Mesothelial cell of epicardium (in vitro differentiated cells): ENCODE measurements around the gene HAND1. TPM values are rescaled to one million over a fixed set of nuclear protein-coding genes. Genes with fewer than 3 reads are reported as not detected.

Source experiments
- DNase-seq, 2 experiments: peaks; one replicate each; pipeline ENCODE4 v3.0.0; 2021; ENCODE audit warnings: low spot score in 2 of 2; ENCODE audit not compliant: unreplicated experiment in 2 of 2
- H3K27ac Mint-ChIP-seq: 2 replicates; pipeline ENCODE4 v1.8.0; 2021; ENCODE audit warnings: mixed read lengths
- H3K27me3 Mint-ChIP-seq: 2 replicates; pipeline ENCODE4 v1.8.0; 2021; ENCODE audit warnings: low read depth, mixed read lengths
- H3K36me3 Mint-ChIP-seq: 2 replicates; pipeline ENCODE4 v1.8.0; 2021; ENCODE audit warnings: mixed read lengths
- H3K4me1 Mint-ChIP-seq: 2 replicates; pipeline ENCODE4 v1.8.0; 2021; ENCODE audit warnings: mixed read lengths
- H3K4me3 Mint-ChIP-seq: 2 replicates; pipeline ENCODE4 v1.8.0; 2021; ENCODE audit warnings: mild to moderate bottlenecking, moderate library complexity, mixed read lengths
- H3K9me3 Mint-ChIP-seq: 2 replicates; pipeline ENCODE4 v1.8.0; 2021; ENCODE audit warnings: mixed read lengths
- total RNA-seq: library from RNA; stranded (reverse); gene quantifications from 3 replicates; pipeline ENCODE4 v1.2.1, GENCODE V29; 2021
- TF ChIP-seq, protein P1 (sequence below): fragments of 200-600 bp; sonication (generic); IDR thresholded peaks from one replicate; pipeline ENCODE4 v1.5.0; 2021; ENCODE audit warnings: antibody characterized with exemption; ENCODE audit not compliant: unreplicated experiment

The HAND1 gene
- total RNA-seq, 1 donor from 2014 or later, result 16.9 TPM

DNA sequence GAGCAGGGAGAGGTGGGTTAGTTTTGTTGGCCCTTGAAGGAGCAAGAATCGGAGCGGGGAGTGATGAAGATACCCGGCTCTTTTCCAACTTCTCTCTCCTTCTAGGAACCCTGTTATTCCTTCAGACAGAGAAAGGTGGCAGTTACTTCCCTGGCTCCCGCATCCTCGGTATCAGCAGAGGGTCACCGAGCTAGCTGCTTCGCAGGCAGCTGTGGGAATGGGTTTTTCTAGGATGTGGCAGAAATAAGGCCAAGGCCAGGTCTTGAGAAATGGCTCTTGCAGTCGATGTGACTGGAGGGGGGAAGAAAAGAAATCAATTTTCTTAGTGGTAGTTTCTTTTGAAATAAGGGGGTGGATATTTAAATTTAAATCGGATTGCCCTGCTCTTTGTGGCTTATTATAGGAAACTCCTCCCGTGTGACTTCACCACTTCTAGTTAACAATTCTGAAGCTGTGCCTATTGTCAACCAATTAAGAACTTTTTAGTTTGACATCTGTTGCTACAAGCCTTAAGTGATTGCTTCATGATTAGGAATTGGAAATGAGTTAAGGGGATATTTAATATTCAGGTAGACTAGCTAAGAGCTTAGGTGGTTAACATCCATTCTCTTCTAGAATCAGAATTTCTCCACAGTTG lies 30.8 kb downstream of the HAND1 start:
- Mint-ChIP-seq H3K4me1 (peaks cover 31% of the 10 kb centered on the region), H3K4me3 (peak overlapping the region; percentile 78), H3K27me3 (no peaks in the 10 kb centered on the region), H3K9me3 (no peaks in the 10 kb centered on the region), H3K36me3 (peaks cover 5% of the 10 kb centered on the region), H3K27ac (peak overlapping the region; percentile 88)
- TF ChIP-seq, protein P1, sequence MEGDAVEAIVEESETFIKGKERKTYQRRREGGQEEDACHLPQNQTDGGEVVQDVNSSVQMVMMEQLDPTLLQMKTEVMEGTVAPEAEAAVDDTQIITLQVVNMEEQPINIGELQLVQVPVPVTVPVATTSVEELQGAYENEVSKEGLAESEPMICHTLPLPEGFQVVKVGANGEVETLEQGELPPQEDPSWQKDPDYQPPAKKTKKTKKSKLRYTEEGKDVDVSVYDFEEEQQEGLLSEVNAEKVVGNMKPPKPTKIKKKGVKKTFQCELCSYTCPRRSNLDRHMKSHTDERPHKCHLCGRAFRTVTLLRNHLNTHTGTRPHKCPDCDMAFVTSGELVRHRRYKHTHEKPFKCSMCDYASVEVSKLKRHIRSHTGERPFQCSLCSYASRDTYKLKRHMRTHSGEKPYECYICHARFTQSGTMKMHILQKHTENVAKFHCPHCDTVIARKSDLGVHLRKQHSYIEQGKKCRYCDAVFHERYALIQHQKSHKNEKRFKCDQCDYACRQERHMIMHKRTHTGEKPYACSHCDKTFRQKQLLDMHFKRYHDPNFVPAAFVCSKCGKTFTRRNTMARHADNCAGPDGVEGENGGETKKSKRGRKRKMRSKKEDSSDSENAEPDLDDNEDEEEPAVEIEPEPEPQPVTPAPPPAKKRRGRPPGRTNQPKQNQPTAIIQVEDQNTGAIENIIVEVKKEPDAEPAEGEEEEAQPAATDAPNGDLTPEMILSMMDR, result no peak
- no peak for DNase-seq

DNA sequence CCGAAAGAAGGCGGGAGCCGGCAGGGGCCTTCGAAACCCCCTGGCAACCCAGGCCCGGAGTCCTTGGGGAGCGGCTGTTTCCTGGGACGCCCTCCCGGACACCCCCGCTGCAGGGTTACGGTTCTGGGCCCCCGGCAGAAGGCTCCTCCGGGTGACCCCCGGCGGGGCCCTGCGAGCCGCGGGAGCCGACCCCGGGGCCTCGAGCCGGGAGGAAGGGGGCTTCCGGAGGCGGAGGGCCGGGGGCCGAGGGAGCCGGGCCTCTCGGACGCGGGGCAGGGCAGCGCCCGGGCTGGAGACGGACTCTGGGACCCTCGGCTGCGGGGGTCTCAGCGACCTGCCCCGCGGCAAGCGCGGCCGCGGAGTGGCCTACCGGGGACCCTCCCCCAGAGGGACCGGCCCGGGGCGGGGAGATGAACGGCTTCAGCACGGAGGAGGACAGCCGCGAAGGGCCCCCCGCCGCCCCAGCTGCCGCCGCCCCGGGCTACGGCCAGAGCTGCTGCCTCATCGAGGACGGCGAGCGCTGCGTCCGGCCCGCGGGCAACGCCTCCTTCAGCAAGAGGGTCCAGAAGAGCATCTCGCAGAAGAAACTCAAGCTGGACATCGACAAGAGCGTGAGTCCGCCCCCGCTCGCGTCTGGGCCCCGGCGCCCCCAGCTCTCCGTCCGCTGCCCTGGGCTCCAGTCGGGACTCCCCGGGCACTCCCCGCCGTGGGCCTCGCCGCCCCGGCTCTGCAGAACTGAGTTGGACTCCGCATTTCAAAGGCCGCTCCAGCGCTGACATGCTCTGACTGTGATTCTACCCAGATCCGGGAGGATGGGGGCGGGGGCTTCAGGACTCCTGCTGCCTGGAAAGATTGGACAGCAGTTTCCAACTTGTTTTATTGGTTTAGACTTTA lies 31.6 kb downstream of the HAND1 start:
- peaks cover 31% of the 10 kb centered on the region for H3K4me1 Mint-ChIP-seq
- no peaks in the 10 kb centered on the region for H3K9me3 Mint-ChIP-seq
- DNase-seq, result peak; percentile 51 to 77
- H3K36me3 Mint-ChIP-seq, result peaks cover 12% of the 10 kb centered on the region
- TF ChIP-seq, protein P1, result no peak
- H3K27ac Mint-ChIP-seq, result peak overlapping the region; percentile 88
- no peaks in the 10 kb centered on the region for H3K27me3 Mint-ChIP-seq
- H3K4me3 Mint-ChIP-seq, result peak overlapping the region; percentile 78

DNA sequence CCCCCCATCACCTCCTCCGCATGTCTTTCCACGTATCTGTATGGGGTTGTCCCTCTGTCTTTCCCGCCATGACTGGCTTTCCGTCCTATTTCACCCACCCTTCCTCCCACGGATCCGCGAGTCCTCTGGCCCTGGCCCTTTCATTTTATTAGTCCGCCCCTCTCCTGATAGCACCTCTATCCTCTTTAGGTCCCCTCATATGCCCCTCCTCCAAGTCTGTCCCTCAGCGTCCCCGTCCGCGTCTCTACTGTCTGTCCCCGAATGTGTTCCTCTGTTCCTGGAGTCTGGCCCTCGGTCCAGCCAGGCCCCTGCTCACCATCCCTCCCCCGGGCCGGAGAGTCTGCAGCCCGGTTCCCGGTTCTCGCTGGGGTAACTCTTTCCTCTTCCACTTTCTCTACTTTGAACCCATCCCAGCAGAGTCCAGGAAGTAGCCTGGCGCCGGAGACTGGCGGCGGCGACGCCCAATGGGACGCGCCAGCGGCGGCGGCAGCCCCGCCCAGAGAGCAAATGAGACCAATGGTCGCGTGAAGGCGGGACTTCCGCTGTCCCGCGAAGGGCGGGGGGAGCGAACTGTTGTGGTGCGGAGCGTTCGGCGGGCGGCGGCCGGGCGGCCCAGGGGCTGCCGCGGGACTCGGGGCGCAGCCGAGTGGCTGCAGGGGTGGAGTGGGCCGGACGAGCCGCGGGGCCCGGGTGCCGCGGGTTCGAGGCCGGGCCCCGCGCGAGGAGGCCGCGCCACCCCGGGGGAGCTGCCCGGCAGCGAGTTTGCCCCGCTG lies 32.4 kb downstream of the HAND1 start, which contains the start of gene SAP30L:
TSS of gene SAP30L (plus strand) at position 576 of the 773 bp plus-strand sequence. CDS start 608 bp downstream, outside the sequence.
- H3K36me3 Mint-ChIP-seq, result peaks cover 19% of the 10 kb centered on the region

DNA sequence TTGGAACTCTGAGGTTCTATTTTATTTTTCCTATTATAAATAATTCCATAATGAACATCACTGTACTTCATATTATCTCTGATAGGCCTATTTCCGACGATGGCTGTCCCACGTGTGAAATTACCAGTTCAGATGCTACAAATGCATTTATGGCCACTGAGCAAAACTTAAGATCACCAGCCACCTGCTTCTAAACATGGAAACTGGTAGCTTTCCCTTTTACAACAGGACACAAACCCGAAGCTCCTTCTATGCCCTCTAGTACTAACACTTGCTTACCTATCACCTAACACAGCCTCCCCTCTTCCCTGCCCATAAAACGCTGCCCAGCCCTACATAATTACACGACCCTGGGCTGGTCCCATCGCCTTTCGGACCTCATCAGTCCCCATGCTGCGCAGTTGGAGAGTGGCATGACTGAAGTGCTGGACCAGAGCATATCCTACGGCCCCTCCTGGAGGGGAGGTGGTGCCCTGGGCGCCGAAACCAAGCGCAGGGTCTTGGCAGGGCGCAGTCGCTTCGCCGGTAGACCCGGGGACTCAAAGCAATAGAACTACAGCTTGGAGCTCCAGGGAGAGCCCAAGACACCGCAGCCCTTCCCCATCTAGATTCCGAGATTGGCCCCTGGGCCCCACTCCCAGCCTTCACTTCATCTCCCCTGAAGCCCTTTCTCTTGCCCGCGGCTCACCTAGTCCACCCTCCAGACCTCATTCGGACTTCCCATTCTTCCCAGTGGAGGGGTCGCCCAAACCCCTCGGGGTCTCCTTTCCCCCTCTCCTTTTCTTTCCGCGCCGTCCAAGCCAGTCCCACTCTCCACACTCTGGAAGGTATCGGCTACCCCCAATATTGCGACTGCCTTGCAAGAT lies 33.2 kb downstream of the HAND1 start:
- H3K27me3 Mint-ChIP-seq, result no peaks in the 10 kb centered on the region
- H3K4me1 Mint-ChIP-seq, result peaks cover 29% of the 10 kb centered on the region
- TF ChIP-seq, protein P1, result no peak
- peak in 1 of 2 experiments; percentile 41 for DNase-seq
- peak overlapping the region; percentile 95 for H3K27ac Mint-ChIP-seq
- no peaks in the 10 kb centered on the region for H3K9me3 Mint-ChIP-seq
- peak overlapping the region; percentile 100 for H3K4me3 Mint-ChIP-seq
- peaks cover 21% of the 10 kb centered on the region for H3K36me3 Mint-ChIP-seq

More for the DNA sequence above, 32.4 kb downstream of the HAND1 start, which contains the start of gene SAP30L:
- Mint-ChIP-seq H3K4me3 (peak within 1 kb of the TSS; percentile 100), H3K27ac (peak within 1 kb of the TSS; percentile 95), H3K4me1 (peaks cover 31% of the 10 kb centered on the region), H3K9me3 (no peaks in the 10 kb centered on the region), H3K27me3 (no peaks in the 10 kb centered on the region)
- TF ChIP-seq, protein P1, result no peak
- peak; percentile 90 to 98 for DNase-seq
